H1 (cell line): Measurements from ENCODE around the gene GLRX. TPM values are rescaled to one million over a fixed set of nuclear protein-coding genes. Genes with fewer than 3 reads are reported as not detected.

Source experiments
- JUN ChIP-seq: IDR thresholded peaks from 2 replicates; pipeline ENCODE4 v1.6.1; 2011; ENCODE audit warnings: low read depth, mild to moderate bottlenecking, improper control_type of control experiment, low read length
- RNF2 ChIP-seq: fragments of 200-900, 300-1000 bp; sonication (generic); IDR thresholded peaks from 2 replicates; pipeline ENCODE4 v1.7.1; 2016; ENCODE audit warnings: borderline replicate concordance, low read depth, mild to moderate bottlenecking, antibody characterized with exemption, low read length; ENCODE audit not compliant: poor library complexity, severe bottlenecking; ENCODE audit errors: missing control alignments
- TAF7 ChIP-seq: optimal IDR thresholded peaks from 2 replicates; pipeline ENCODE3; 2011; ENCODE audit warnings: low read depth, mild to moderate bottlenecking, inconsistent platforms, low read length, moderate library complexity, borderline replicate concordance
- polyA plus RNA-seq, 7 experiments: library from polyadenylated mRNA; depleted of rRNA in 3 of 7; stranded (reverse) in 5 of 7; unstranded in 2 of 7; fragments of >200 nt in 5 of 7; fragments of 200-250 nt in 2 of 7; gene quantifications; 1 replicate in 5 of 7; 2 replicates in 1 of 7; 4 replicates in 1 of 7; pipeline versions ENCODE4 v1.2.1 to v1.2.3, GENCODE V29; 2011 to 2013; ENCODE audit warnings: missing spikeins in 2 of 7, mixed read lengths in 2 of 7
- total RNA-seq: library from RNA; stranded (reverse); fragmentation: NEBNext Ultra II Directional; extraction: Animal tissue kit (Norgen Biotek cat#: 25700); gene quantifications from 2 replicates; pipeline ENCODE4 v1.2.1, GENCODE V29; 2021
- TF ChIP-seq, protein P1 (sequence below), 3 experiments: IDR thresholded peaks; 1 replicate in 2 of 3; 2 replicates in 1 of 3; pipeline versions ENCODE4 v1.5.1 to v1.6.1; 2011; ENCODE audit warnings: low read length in 3 of 3, mild to moderate bottlenecking in 3 of 3, inconsistent platforms in 2 of 3, low read depth in 1 of 3, moderate library complexity in 1 of 3; ENCODE audit not compliant: insufficient read depth in 1 of 3; ENCODE audit errors: control extremely low read depth in 1 of 3

The GLRX gene
- total and polyA plus RNA-seq, 2 of the 8 experiments (the other 6 are each of a cell fraction or from before 2014, with no cell fraction given): 22.9 to 31.2 TPM

DNA sequence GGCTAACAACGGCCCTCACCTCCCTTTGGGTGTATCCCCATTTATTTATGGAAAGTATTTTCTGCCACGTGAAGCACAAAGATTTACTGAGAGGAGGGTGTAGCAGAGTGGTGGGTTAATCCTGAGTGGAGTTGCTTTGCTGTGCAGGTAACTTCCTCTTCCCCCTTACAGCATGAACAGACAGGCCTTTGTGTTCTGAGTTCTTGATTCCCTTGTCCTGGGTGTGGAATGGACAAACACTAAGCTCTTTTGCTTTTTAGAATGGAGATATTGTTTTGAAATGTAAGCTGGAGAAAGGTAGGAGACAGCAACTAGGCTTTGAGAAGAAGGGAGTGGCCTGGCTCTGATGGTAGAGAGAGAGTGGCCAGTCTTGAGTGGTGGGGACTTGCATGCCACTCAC, 17.1 kb upstream of the GLRX start (continued):
- TF ChIP-seq, protein P1, sequence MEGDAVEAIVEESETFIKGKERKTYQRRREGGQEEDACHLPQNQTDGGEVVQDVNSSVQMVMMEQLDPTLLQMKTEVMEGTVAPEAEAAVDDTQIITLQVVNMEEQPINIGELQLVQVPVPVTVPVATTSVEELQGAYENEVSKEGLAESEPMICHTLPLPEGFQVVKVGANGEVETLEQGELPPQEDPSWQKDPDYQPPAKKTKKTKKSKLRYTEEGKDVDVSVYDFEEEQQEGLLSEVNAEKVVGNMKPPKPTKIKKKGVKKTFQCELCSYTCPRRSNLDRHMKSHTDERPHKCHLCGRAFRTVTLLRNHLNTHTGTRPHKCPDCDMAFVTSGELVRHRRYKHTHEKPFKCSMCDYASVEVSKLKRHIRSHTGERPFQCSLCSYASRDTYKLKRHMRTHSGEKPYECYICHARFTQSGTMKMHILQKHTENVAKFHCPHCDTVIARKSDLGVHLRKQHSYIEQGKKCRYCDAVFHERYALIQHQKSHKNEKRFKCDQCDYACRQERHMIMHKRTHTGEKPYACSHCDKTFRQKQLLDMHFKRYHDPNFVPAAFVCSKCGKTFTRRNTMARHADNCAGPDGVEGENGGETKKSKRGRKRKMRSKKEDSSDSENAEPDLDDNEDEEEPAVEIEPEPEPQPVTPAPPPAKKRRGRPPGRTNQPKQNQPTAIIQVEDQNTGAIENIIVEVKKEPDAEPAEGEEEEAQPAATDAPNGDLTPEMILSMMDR (IDR thresholded peaks at IDR 0.05; ENCODE audit: control extremely low read depth in 1 of 3, insufficient read depth in 1 of 3, low read depth in 1 of 3, low read length in 3 of 3): no peak
- no peak for TF ChIP-seq RNF2
- no peak for TF ChIP-seq TAF7
- no peak for TF ChIP-seq JUN
